Vagina (tissue), 2 donors: ENCODE results near the gene NFE2L1.

Experiments
- CTCF ChIP-seq, 3 experiments: fragments of 450-650 bp in 2 of 3; fragments of 200-600 bp in 1 of 3; sonication (generic) in 1 of 3; IDR thresholded peaks; one replicate each; pipeline ENCODE4 v1.5.1; 2017 to 2019; ENCODE audit warnings: antibody characterized with exemption in 3 of 3, mild to moderate bottlenecking in 2 of 3, moderate library complexity in 2 of 3
- POLR2A ChIP-seq, 2 donors: fragments of 450-650 bp; IDR thresholded peaks; one replicate each; pipeline ENCODE4 v1.6.1; 2017; ENCODE audit warnings: antibody characterized with exemption in 2 of 2, mild to moderate bottlenecking in 2 of 2, moderate library complexity in 2 of 2

- TF ChIP-seq CTCF (IDR thresholded peaks at IDR 0.05) (no peak), POLR2A (IDR thresholded peaks at IDR 0.05) (no peak)
These were observed 35.5 kb upstream of the NFE2L1 start for GRCh38 chr17:48012654-48013053.
